NCI-H1417 (cell line): Measurements from ENCODE around the gene GNG8.
"Not testable (repeated sequence)": the region's sequence is repeated elsewhere in the genome, so short reads cannot be mapped to it uniquely, and the experiment has no call there.

ENCODE experiments used
- DNase-seq, 3 experiments: peaks; one replicate each; lab custom pipeline; 2025; lab: John Stamatoyannopoulos, UW

Gene GNG8

GRCh38 chr19:46646402-46646801 lies 10.4 kb upstream of the GNG8 start:
- no peak for DNase-seq

- DNase-seq = no peak
Measured at GRCh38 chr19:46644720-46645119, 8.7 kb upstream of the GNG8 start.

- no peak for DNase-seq
Measured at GRCh38 chr19:46640656-46641055, 4.7 kb upstream of the GNG8 start.

- peak in 2 of 3 experiments; percentile 66 to 68 for DNase-seq
Measured at GRCh38 chr19:46639358-46640182, 3.6 kb upstream of the GNG8 start.

- peak in 1 of 3 experiments; percentile 3 for DNase-seq
Measured at GRCh38 chr19:46637224-46637623, 1.2 kb upstream of the GNG8 start.

- DNase-seq = peak in 2 of 3 experiments; percentile 85 to 92
Measured at GRCh38 chr19:46634656-46635218, 1.3 kb downstream of the GNG8 start.

- peak; percentile 72 to 86 (median 83) for DNase-seq
Measured at GRCh38 chr19:46634045-46634655, 1.9 kb downstream of the GNG8 start.

- DNase-seq = no peak
Measured at GRCh38 chr19:46633130-46633529, 2.9 kb downstream of the GNG8 start.

- no peak for DNase-seq
Measured at GRCh38 chr19:46631481-46631880, 4.5 kb downstream of the GNG8 start.

- DNase-seq = no peak
Measured at GRCh38 chr19:46630586-46631205, 5.3 kb downstream of the GNG8 start.

- DNase-seq = no peak
Measured at GRCh38 chr19:46629546-46630025, 6.4 kb downstream of the GNG8 start.

- not testable (repeated sequence) for DNase-seq
Measured at GRCh38 chr19:46628970-46629369, 7.0 kb downstream of the GNG8 start.

GRCh38 chr19:46626446-46626845 lies 9.6 kb downstream of the GNG8 start:
- no peak for DNase-seq

- no peak for DNase-seq
Measured at GRCh38 chr19:46625731-46626130, 10.3 kb downstream of the GNG8 start.

- no peak for DNase-seq
Measured at GRCh38 chr19:46624958-46625661, 10.9 kb downstream of the GNG8 start, which contains the start of gene PTGIR. PTGIR (minus strand) TSS chr19:46625089; CDS start chr19:46624225, 864 bp downstream.

GRCh38 chr19:46623915-46624502 lies 12.0 kb downstream of the GNG8 start:
- DNase-seq = no peak

- no peak for DNase-seq
Measured at GRCh38 chr19:46622118-46622446, 13.9 kb downstream of the GNG8 start.

GRCh38 chr19:46621191-46622117 lies 14.5 kb downstream of the GNG8 start:
- DNase-seq = no peak

- DNase-seq = no peak
Measured at GRCh38 chr19:46620716-46621115, 15.3 kb downstream of the GNG8 start.

GRCh38 chr19:46620267-46620666 lies 15.7 kb downstream of the GNG8 start:
- no peak for DNase-seq
